Mucosa of descending colon (tissue), 3 donors: Measurements from ENCODE around the gene SFMBT1. TPM values are rescaled to one million over a fixed set of nuclear protein-coding genes. Genes with fewer than 3 reads are reported as not detected.

Source experiments
- ATAC-seq: fragments of 200-7000 bp; cut with Tn5 transposase; one replicate; pipeline ENCODE4 v1.9.1; 2020; ENCODE audit warnings: mild to moderate bottlenecking, moderate library complexity
- DNase-seq, 3 donors: peaks; one replicate each; pipeline ENCODE4 v3.0.0-alpha.2; 2020
- H3K36me3 ChIP-seq: fragments of 200-600 bp; one replicate; pipeline ENCODE4 v1.8.0; 2021; ENCODE audit warnings: low read depth, mild to moderate bottlenecking
- H3K4me1 ChIP-seq: fragments of 200-600 bp; one replicate; pipeline ENCODE4 v1.8.0; 2021; ENCODE audit warnings: low read depth, mild to moderate bottlenecking
- H3K4me3 ChIP-seq: fragments of 200-600 bp; one replicate; pipeline ENCODE4 v1.8.0; 2021; ENCODE audit warnings: mild to moderate bottlenecking
- H3K9me3 ChIP-seq: fragments of 200-600 bp; one replicate; pipeline ENCODE4 v1.8.0; 2021; ENCODE audit warnings: mild to moderate bottlenecking
- intact Hi-C, 2 donors: fragments of 100-400 bp; cut with DNase I in 1 of 2; cut with micrococcal nuclease in 1 of 2; formaldehyde crosslinking; loops; one replicate each; pipeline versions ENCODE4 v1.11.0 to v1.11.1; 2022; cut with DNase I, micrococcal nuclease
- total RNA-seq, 3 donors: library from RNA; stranded (reverse); fragmentation: NEBNext Ultra II Directional in 2 of 3; extraction: Animal tissue kit (Norgen Biotek cat#: 25700) in 2 of 3; gene quantifications; one replicate each; pipeline versions ENCODE4 v1.2.1 to v1.2.4, GENCODE V29; 2021 to 2023
- TF ChIP-seq, protein P1 (sequence below): fragments of 200-600 bp; IDR thresholded peaks from one replicate; pipeline ENCODE4 v1.8.0; 2022; ENCODE audit warnings: antibody characterized with exemption, mild to moderate bottlenecking
- donor health status: DM: no; HTN: no; CAD: no; lungs with moderate emphysema.
- donor health status: DM: no; HTN: no; CAD: no.
- donor health status: DM: no; HTN: yes; CAD: no.

SFMBT1 gene
- total RNA-seq, 3 donors from 2014 or later: 19.7 to 22.8 (median 19.8) TPM

DNA sequence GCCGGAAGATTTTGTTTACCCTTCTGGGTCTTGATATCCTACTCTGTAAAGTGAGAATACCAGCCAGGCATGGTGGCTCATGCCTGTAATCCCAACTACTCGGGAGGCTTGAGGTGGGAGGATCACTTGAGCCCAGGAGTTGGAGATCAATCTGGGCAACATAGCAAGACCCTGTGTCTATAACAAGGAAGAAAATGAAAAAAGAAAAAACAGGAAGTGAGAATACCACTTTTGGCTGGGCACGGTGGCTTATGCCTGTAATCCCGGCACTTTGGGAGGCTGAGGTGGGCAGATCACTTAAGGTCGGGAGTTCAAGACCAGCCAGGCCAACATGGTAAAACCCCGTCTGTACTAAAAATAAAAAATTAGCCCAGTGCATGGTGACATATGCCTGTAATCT lies 36.9 kb downstream of the SFMBT1 start:
- TF ChIP-seq, protein P1, sequence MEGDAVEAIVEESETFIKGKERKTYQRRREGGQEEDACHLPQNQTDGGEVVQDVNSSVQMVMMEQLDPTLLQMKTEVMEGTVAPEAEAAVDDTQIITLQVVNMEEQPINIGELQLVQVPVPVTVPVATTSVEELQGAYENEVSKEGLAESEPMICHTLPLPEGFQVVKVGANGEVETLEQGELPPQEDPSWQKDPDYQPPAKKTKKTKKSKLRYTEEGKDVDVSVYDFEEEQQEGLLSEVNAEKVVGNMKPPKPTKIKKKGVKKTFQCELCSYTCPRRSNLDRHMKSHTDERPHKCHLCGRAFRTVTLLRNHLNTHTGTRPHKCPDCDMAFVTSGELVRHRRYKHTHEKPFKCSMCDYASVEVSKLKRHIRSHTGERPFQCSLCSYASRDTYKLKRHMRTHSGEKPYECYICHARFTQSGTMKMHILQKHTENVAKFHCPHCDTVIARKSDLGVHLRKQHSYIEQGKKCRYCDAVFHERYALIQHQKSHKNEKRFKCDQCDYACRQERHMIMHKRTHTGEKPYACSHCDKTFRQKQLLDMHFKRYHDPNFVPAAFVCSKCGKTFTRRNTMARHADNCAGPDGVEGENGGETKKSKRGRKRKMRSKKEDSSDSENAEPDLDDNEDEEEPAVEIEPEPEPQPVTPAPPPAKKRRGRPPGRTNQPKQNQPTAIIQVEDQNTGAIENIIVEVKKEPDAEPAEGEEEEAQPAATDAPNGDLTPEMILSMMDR: no peak
- intact Hi-C loops: no loop called here

DNA sequence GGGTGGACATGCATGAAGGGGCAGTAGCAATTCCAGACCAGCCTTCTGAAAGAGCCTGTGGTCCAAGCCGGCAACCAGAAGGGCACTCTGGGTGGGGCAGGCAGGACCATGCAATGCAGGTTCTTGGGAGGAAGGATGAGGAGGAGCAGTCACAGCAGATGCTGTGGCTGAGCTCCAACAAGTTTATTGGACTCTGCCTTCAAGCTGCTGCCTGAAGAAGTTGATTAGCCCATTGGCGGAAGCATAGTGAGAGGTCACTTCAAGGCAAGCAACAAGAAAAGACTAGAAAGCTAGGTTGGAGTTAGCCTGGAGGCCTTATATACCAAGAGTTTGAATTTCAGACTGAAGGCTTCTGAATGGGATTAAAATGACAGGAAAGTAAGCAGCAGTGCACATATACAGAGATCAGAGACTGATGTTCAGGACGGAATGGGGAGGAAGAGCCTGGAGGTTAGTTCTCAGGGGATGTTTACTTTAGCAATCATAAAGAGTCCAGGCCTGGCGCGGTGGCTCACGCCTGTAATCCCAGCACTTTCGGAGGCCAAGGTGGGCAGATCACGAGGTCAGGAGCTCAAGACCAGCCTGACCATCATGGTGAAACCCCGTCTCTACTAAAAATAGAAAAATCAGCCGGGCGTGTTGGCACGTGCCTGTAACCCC lies 39.9 kb downstream of the SFMBT1 start:
- H3K4me1 ChIP-seq: peaks cover 10% of the 10 kb centered on the region
- ATAC-seq: peak; percentile 92
- TF ChIP-seq, protein P1: no peak
- no peaks in the 10 kb centered on the region for H3K9me3 ChIP-seq
- DNase-seq: peak in 2 of 3 donors; percentile 49 to 62
- H3K4me3 ChIP-seq: no peak overlapping the region
- H3K36me3 ChIP-seq: no peaks in the 10 kb centered on the region
- intact Hi-C loops: no loop called here

More for the DNA sequence above, 36.9 kb downstream of the SFMBT1 start:
- no peaks in the 10 kb centered on the region for H3K9me3 ChIP-seq
- H3K4me1 ChIP-seq: peaks cover 10% of the 10 kb centered on the region
- no peak overlapping the region for H3K4me3 ChIP-seq
- no peak for ATAC-seq
- DNase-seq: no peak
- no peaks in the 10 kb centered on the region for H3K36me3 ChIP-seq

DNA sequence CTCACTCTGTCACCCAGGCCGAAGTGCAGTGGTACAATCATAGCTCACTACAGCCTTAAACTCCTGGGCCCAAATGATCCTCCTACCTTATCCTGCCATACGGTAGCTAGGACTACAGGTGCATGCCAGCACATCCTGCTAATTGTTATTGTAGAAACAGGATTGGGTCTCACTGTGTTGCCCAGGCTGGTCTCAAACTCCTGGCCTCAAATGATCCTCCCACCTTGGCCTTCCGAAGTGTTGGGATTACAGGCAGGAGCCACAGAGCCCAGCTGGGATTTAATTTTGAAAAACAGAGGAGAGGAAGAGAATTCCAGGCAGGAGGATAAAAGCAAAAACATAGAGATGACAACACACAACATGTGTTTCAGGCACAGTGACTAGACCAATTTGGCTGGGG lies 40.5 kb downstream of the SFMBT1 start:
- Histone ChIP-seq H3K9me3 (no peaks in the 10 kb centered on the region), H3K4me1 (peaks cover 10% of the 10 kb centered on the region), H3K36me3 (no peaks in the 10 kb centered on the region), H3K4me3 (no peak overlapping the region)
- intact Hi-C loops: no loop called here
- ATAC-seq (no peak), DNase-seq (no peak)
- TF ChIP-seq, protein P1: no peak

- Histone ChIP-seq H3K9me3 (no peaks in the 10 kb centered on the region), H3K4me3 (no peak overlapping the region), H3K4me1 (peaks cover 10% of the 10 kb centered on the region), H3K36me3 (no peaks in the 10 kb centered on the region)
- TF ChIP-seq, protein P1: no peak
- intact Hi-C loops: no loop called here
- ATAC-seq (no peak), DNase-seq (no peak)
Measured at GRCh38 chr3:53003320-53003719, 42.6 kb downstream of the SFMBT1 start.

DNA sequence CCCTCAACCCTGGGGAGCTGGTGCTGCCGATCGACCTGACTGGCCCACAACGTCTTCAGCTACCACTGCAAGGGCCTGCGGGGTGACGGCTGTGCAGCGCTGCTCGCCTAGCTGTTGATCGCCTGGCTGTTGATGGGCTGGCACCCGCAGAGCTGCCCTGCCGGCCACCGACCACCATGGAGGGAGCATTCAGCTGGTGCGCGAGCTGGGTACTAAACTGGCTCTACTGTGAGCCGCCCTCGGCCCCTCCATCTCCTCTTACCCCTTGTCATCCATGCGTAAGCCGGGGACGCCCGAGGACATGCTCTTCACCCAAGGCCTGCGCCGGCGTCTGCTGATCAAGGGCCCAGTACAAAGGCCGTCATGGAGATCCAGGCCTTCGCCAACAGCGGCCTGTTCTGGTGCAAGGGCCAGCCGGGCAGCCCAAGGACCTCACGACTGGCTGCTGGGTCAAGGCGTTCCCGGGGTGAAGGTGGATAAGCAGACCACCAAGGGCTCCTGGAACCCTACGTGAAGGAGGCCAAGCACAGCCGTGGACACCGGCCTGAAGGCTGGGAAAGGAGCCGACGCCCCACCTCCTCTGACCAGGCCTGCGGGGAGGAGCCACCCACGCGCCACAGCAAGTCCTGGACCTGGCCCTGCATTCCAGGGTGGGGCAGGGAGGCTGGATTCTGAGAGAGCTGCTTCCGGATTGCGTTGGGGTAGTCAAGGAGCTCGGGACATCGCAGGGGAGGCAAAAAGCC lies 46.9 kb downstream of the SFMBT1 start:
- intact Hi-C loops: no loop called here
- TF ChIP-seq, protein P1: no peak
- ATAC-seq (peak; percentile 58), DNase-seq (peak; percentile 30 to 61 (median 50))
- no peaks in the 10 kb centered on the region for H3K4me1 ChIP-seq
- H3K9me3 ChIP-seq: no peaks in the 10 kb centered on the region
- no peak overlapping the region for H3K4me3 ChIP-seq
- no peaks in the 10 kb centered on the region for H3K36me3 ChIP-seq
